Stomach smooth muscle (tissue), 2 donors: ENCODE measurements around the gene PPP2R2B.

Source experiments
- H3K27ac ChIP-seq: one replicate; pipeline ENCODE4 v1.7.0; 2013; ENCODE audit warnings: mild to moderate bottlenecking, low read length, inconsistent platforms
- H3K27me3 ChIP-seq, 2 donors: one replicate each; pipeline ENCODE4 v1.7.0; 2013; ENCODE audit warnings: low read length in 2 of 2; ENCODE audit not compliant: insufficient read depth in 2 of 2, control insufficient read depth in 1 of 2
- H3K36me3 ChIP-seq, 2 donors: one replicate each; pipeline ENCODE4 v1.7.0; 2013; ENCODE audit warnings: low read length in 2 of 2; ENCODE audit not compliant: control insufficient read depth in 2 of 2, insufficient read depth in 2 of 2
- H3K4me1 ChIP-seq: one replicate; pipeline ENCODE4 v1.7.0; 2013; ENCODE audit warnings: low read length; ENCODE audit not compliant: control insufficient read depth, insufficient read depth
- H3K4me3 ChIP-seq, 2 donors: one replicate each; pipeline ENCODE4 v1.7.0; 2013; ENCODE audit warnings: low read length in 2 of 2
- H3K9ac ChIP-seq, 2 donors: one replicate each; pipeline ENCODE4 v1.7.0; 2013; ENCODE audit warnings: low read length in 2 of 2, mild to moderate bottlenecking in 1 of 2
- H3K9me3 ChIP-seq, 2 donors: one replicate each; pipeline ENCODE4 v1.7.0; 2013; ENCODE audit warnings: low read length in 2 of 2; ENCODE audit not compliant: control insufficient read depth in 2 of 2
- donor health status: healthy.
- donor health status: Pancreatic carcinoma.

PPP2R2B gene

GRCh38 chr5:146533882-146534281 is 344.7 kb downstream of the PPP2R2B start:
- no peaks in the 10 kb centered on the region for H3K36me3 ChIP-seq

GRCh38 chr5:146533260-146533857 is 345.2 kb downstream of the PPP2R2B start:
- Histone ChIP-seq H3K36me3 (no peaks in the 10 kb centered on the region), H3K27ac (no peak overlapping the region), H3K9me3 (no peaks in the 10 kb centered on the region), H3K4me3 (no peak overlapping the region), H3K4me1 (no peaks in the 10 kb centered on the region), H3K9ac (no peak overlapping the region), H3K27me3 (peaks cover 0 to 2% of the 10 kb centered on the region in 2 donors)

More at GRCh38 chr5:146533882-146534281, 344.7 kb downstream of the PPP2R2B start:
- Histone ChIP-seq H3K27me3 (peaks cover 0 to 2% of the 10 kb centered on the region in 2 donors), H3K4me3 (no peak overlapping the region), H3K9ac (no peak overlapping the region), H3K4me1 (no peaks in the 10 kb centered on the region), H3K27ac (no peak overlapping the region), H3K9me3 (no peaks in the 10 kb centered on the region)
